ENCODE results near the gene TRAPPC12. TPM values are rescaled to one million over a fixed set of nuclear protein-coding genes. Genes with fewer than 3 reads are reported as not detected.
A peak's percentile ranks its signal among the peaks of the same experiment; 100 is the strongest.

The TRAPPC12 gene
- polyA plus RNA-seq, 6 donors from 2014 or later = 31.3 to 36.3 (median 33.1) TPM

- peak overlapping the region in 2 of 8 donors; percentile 49 to 53 for H3K4me3 Mint-ChIP-seq
- peaks cover 16 to 37% (median 24%) of the 10 kb centered on the region in 3 donors for H3K4me1 Mint-ChIP-seq
- DNase-seq (no peak), ATAC-seq (ENCODE audit: low read depth in 2 of 2) (peak; percentile 20 to 48)
- peaks cover 0 to under 1% (median 0%) of the 10 kb centered on the region in 7 donors for H3K9me3 Mint-ChIP-seq
- H3K27ac Mint-ChIP-seq = peak overlapping the region in 2 of 6 donors; percentile 27 to 66
- H3K27me3 Mint-ChIP-seq = no peaks in the 10 kb centered on the region
- H3K36me3 Mint-ChIP-seq = peaks cover 10 to 13% of the 10 kb centered on the region in 2 donors
Measured at GRCh38 chr2:3403587-3404334, 24.3 kb downstream of the TRAPPC12 start.

- H3K27ac Mint-ChIP-seq = peak overlapping the region in 3 of 6 donors; percentile 61 to 89 (median 73)
- ATAC-seq (ENCODE audit: low read depth in 2 of 2) (no peak), DNase-seq (no peak)
- H3K27me3 Mint-ChIP-seq = no peaks in the 10 kb centered on the region
- peak overlapping the region in 1 of 8 donors; percentile 40 for H3K4me3 Mint-ChIP-seq
- no peaks in the 10 kb centered on the region for H3K9me3 Mint-ChIP-seq
- peaks cover 10 to 13% of the 10 kb centered on the region in 2 donors for H3K36me3 Mint-ChIP-seq
- peaks cover 16 to 40% (median 27%) of the 10 kb centered on the region in 3 donors for H3K4me1 Mint-ChIP-seq
Measured at GRCh38 chr2:3404349-3404894, 24.9 kb downstream of the TRAPPC12 start.

- ATAC-seq (ENCODE audit: low read depth in 2 of 2) (no peak), DNase-seq (no peak)
- Mint-ChIP-seq H3K9me3 (peaks cover 0 to 1% (median 0%) of the 10 kb centered on the region in 7 donors), H3K27ac (no peak overlapping the region), H3K36me3 (peaks cover 10 to 19% of the 10 kb centered on the region in 2 donors), H3K4me1 (peaks cover 20 to 44% (median 35%) of the 10 kb centered on the region in 3 donors), H3K27me3 (no peaks in the 10 kb centered on the region), H3K4me3 (no peak overlapping the region)
Measured at GRCh38 chr2:3405307-3405706, 25.8 kb downstream of the TRAPPC12 start.

- Mint-ChIP-seq H3K36me3 (peaks cover 10 to 19% of the 10 kb centered on the region in 2 donors), H3K9me3 (peaks cover 0 to 1% (median 0%) of the 10 kb centered on the region in 7 donors), H3K4me3 (no peak overlapping the region), H3K27me3 (no peaks in the 10 kb centered on the region), H3K4me1 (peaks cover 18 to 41% (median 29%) of the 10 kb centered on the region in 3 donors), H3K27ac (peak overlapping the region in 3 of 6 donors; percentile 20 to 88 (median 37))
- no peak for DNase-seq
- ATAC-seq (ENCODE audit: low read depth in 2 of 2) = no peak
Measured at GRCh38 chr2:3405876-3406275, 26.4 kb downstream of the TRAPPC12 start.

GRCh38 chr2:3406501-3406900 lies 27.0 kb downstream of the TRAPPC12 start:
- no peaks in the 10 kb centered on the region for H3K27me3 Mint-ChIP-seq
- H3K9me3 Mint-ChIP-seq = peaks cover 0 to 1% (median 0%) of the 10 kb centered on the region in 7 donors
- ATAC-seq (ENCODE audit: low read depth in 2 of 2) = no peak
- H3K36me3 Mint-ChIP-seq = peaks cover 10 to 19% of the 10 kb centered on the region in 2 donors
- H3K4me1 Mint-ChIP-seq = peaks cover 18 to 41% (median 28%) of the 10 kb centered on the region in 3 donors
- no peak for DNase-seq
- H3K4me3 Mint-ChIP-seq = no peak overlapping the region
- peak overlapping the region in 1 of 6 donors; percentile 37 for H3K27ac Mint-ChIP-seq

GRCh38 chr2:3408781-3409180 lies 29.3 kb downstream of the TRAPPC12 start:
- Mint-ChIP-seq H3K9me3 (peaks cover 0 to 1% (median 0%) of the 10 kb centered on the region in 7 donors), H3K27ac (peak overlapping the region in 1 of 6 donors; percentile 26), H3K4me1 (peaks cover 18 to 31% (median 28%) of the 10 kb centered on the region in 3 donors), H3K27me3 (no peaks in the 10 kb centered on the region), H3K36me3 (peaks cover 10 to 16% of the 10 kb centered on the region in 2 donors), H3K4me3 (no peak overlapping the region)
- ATAC-seq (ENCODE audit: low read depth in 2 of 2) (no peak), DNase-seq (no peak)

- peak in 1 of 2 donors; percentile 56 for ATAC-seq (ENCODE audit: low read depth in 2 of 2)
- Mint-ChIP-seq H3K36me3 (peaks cover 14 to 15% of the 10 kb centered on the region in 2 donors), H3K4me3 (peak overlapping the region in 2 of 8 donors; percentile 12 to 20), H3K27me3 (no peaks in the 10 kb centered on the region), H3K9me3 (peaks cover 0 to 1% (median 0%) of the 10 kb centered on the region in 7 donors), H3K27ac (peak overlapping the region in 4 of 6 donors; percentile 30 to 64 (median 34)), H3K4me1 (peaks cover 15 to 22% (median 20%) of the 10 kb centered on the region in 3 donors)
- DNase-seq = no peak
Measured at GRCh38 chr2:3409627-3410170, 30.2 kb downstream of the TRAPPC12 start.

GRCh38 chr2:3411103-3411502 lies 31.6 kb downstream of the TRAPPC12 start:
- ATAC-seq (ENCODE audit: low read depth in 2 of 2) = no peak
- Mint-ChIP-seq H3K27me3 (no peaks in the 10 kb centered on the region), H3K9me3 (peaks cover 0 to 1% (median 0%) of the 10 kb centered on the region in 7 donors), H3K36me3 (peaks cover 13 to 14% of the 10 kb centered on the region in 2 donors), H3K4me3 (no peak overlapping the region), H3K4me1 (peaks cover 12 to 16% (median 16%) of the 10 kb centered on the region in 3 donors), H3K27ac (peak overlapping the region in 1 of 6 donors; percentile 67)
- no peak for DNase-seq

- H3K4me1 Mint-ChIP-seq = peaks cover 13 to 17% (median 14%) of the 10 kb centered on the region in 3 donors
- no peak overlapping the region for H3K27ac Mint-ChIP-seq
- H3K36me3 Mint-ChIP-seq = peaks cover 10 to 11% of the 10 kb centered on the region in 2 donors
Measured at GRCh38 chr2:3413697-3414096, 34.2 kb downstream of the TRAPPC12 start.

GRCh38 chr2:3414133-3414860 lies 34.8 kb downstream of the TRAPPC12 start:
- Mint-ChIP-seq H3K9me3 (peaks cover 0 to 1% (median 0%) of the 10 kb centered on the region in 7 donors), H3K4me3 (no peak overlapping the region), H3K4me1 (peaks cover 13 to 20% (median 19%) of the 10 kb centered on the region in 3 donors), H3K27me3 (no peaks in the 10 kb centered on the region), H3K27ac (no peak overlapping the region), H3K36me3 (peaks cover 11 to 16% of the 10 kb centered on the region in 2 donors)
- no peak for ATAC-seq (ENCODE audit: low read depth in 2 of 2)
- no peak for DNase-seq

More at GRCh38 chr2:3413697-3414096, 34.2 kb downstream of the TRAPPC12 start:
- Mint-ChIP-seq H3K9me3 (peaks cover 0 to 1% (median 0%) of the 10 kb centered on the region in 7 donors), H3K4me3 (no peak overlapping the region), H3K27me3 (no peaks in the 10 kb centered on the region)
- ATAC-seq (ENCODE audit: low read depth in 2 of 2) = no peak
- DNase-seq = no peak

- no peak for ATAC-seq (ENCODE audit: low read depth in 2 of 2)
- H3K27me3 Mint-ChIP-seq = no peaks in the 10 kb centered on the region
- H3K4me3 Mint-ChIP-seq = no peak overlapping the region
- no peak for DNase-seq
- peak overlapping the region in 5 of 6 donors; percentile 35 to 84 (median 57) for H3K27ac Mint-ChIP-seq
- H3K36me3 Mint-ChIP-seq = peaks cover 5 to 23% of the 10 kb centered on the region in 2 donors
- H3K4me1 Mint-ChIP-seq = peaks cover 20 to 37% (median 30%) of the 10 kb centered on the region in 3 donors
- no peaks in the 10 kb centered on the region for H3K9me3 Mint-ChIP-seq
Measured at GRCh38 chr2:3418766-3419404, 39.4 kb downstream of the TRAPPC12 start.

GRCh38 chr2:3420076-3420768 lies 40.7 kb downstream of the TRAPPC12 start:
- H3K4me3 Mint-ChIP-seq = no peak overlapping the region
- peaks cover 0 to 19% of the 10 kb centered on the region in 2 donors for H3K36me3 Mint-ChIP-seq
- ATAC-seq (ENCODE audit: low read depth in 2 of 2) (no peak), DNase-seq (no peak)
- peak overlapping the region in 3 of 6 donors; percentile 52 to 66 (median 54) for H3K27ac Mint-ChIP-seq
- peaks cover 21 to 39% (median 28%) of the 10 kb centered on the region in 3 donors for H3K4me1 Mint-ChIP-seq
- no peaks in the 10 kb centered on the region for H3K27me3 Mint-ChIP-seq
- no peaks in the 10 kb centered on the region for H3K9me3 Mint-ChIP-seq
